ENCODE data around the gene CDC37L1. TPM values are rescaled to one million over a fixed set of nuclear protein-coding genes. Genes with fewer than 3 reads are reported as not detected.

The CDC37L1 gene
- polyA plus RNA-seq, 1 donor (not counting 4 experiments of a cell fraction or from before 2014, with no cell fraction given) = 15.5 TPM

GRCh38 chr9:4725706-4726442 lies 46.5 kb downstream of the CDC37L1 start:
- H2AFZ ChIP-seq (ENCODE audit: control insufficient read depth, low read length) = no peak overlapping the region
- peaks cover 13% of the 10 kb centered on the region for H3K79me2 ChIP-seq (ENCODE audit: control insufficient read depth, insufficient read depth, low read length)
- H3K4me3 ChIP-seq (ENCODE audit: control insufficient read depth in 2 of 3, extremely low read depth in 1 of 3, insufficient read depth in 2 of 3, low read depth in 1 of 3, low read length in 3 of 3) = no peak overlapping the region
- FAIRE-seq (peak; percentile 32), DNase-seq (ENCODE audit: low read depth, low spot score) (no peak)
- H3K27ac ChIP-seq (ENCODE audit: control insufficient read depth, insufficient read depth, low read length) = no peak overlapping the region
- H3K27me3 ChIP-seq (ENCODE audit: control insufficient read depth, extremely low read depth, insufficient read depth, low read length) = no peaks in the 10 kb centered on the region
- no peak overlapping the region for H3K9ac ChIP-seq (ENCODE audit: control insufficient read depth, extremely low read depth, insufficient read depth, low read length)
- H4K20me1 ChIP-seq (ENCODE audit: control insufficient read depth, extremely low read depth, insufficient read depth, low read length) = no peaks in the 10 kb centered on the region
- no peak overlapping the region for H3K4me2 ChIP-seq (ENCODE audit: control insufficient read depth, extremely low read depth, insufficient read depth, low read depth, low read length)
- no peaks in the 10 kb centered on the region for H3K9me1 ChIP-seq (ENCODE audit: control insufficient read depth, extremely low read depth, insufficient read depth, low read length)
- H3K9me3 ChIP-seq (ENCODE audit: control insufficient read depth, low read depth, low read length) = no peaks in the 10 kb centered on the region
- H3K36me3 ChIP-seq (ENCODE audit: control insufficient read depth in 2 of 2, extremely low read depth in 1 of 2, insufficient read depth in 2 of 2, low read length in 2 of 2) = peaks cover 7 to 12% of the 10 kb centered on the region in 2 experiments
- dilution Hi-C loops (cut with MboI; ENCODE audit: extremely low pct_ligation_motif_present, low sequenced_read_pairs) = no loop called here
- no peak for TF ChIP-seq EZH2 (IDR thresholded peaks at IDR 0.05; ENCODE audit: low read length)
- no peak for TF ChIP-seq CTCF (optimal IDR thresholded peaks at IDR 0.05 in 1 of 3, IDR thresholded peaks at IDR 0.05 in 1 of 3, conservative IDR thresholded peaks at IDR 0.05 in 1 of 3; ENCODE audit: extremely low read depth in 1 of 3, insufficient read depth in 2 of 3, low read length in 3 of 3)
- H3K4me1 ChIP-seq (ENCODE audit: control insufficient read depth, extremely low read depth, insufficient read depth, low read length) = no peaks in the 10 kb centered on the region

- Histone ChIP-seq H3K4me2 (ENCODE audit: control insufficient read depth, extremely low read depth, insufficient read depth, low read depth, low read length) (no peak overlapping the region), H2AFZ (ENCODE audit: control insufficient read depth, low read length) (no peak overlapping the region), H4K20me1 (ENCODE audit: control insufficient read depth, extremely low read depth, insufficient read depth, low read length) (no peaks in the 10 kb centered on the region), H3K9me1 (ENCODE audit: control insufficient read depth, extremely low read depth, insufficient read depth, low read length) (no peaks in the 10 kb centered on the region), H3K36me3 (ENCODE audit: control insufficient read depth in 2 of 2, extremely low read depth in 1 of 2, insufficient read depth in 2 of 2, low read length in 2 of 2) (peaks cover 0 to 5% of the 10 kb centered on the region in 2 experiments), H3K9ac (ENCODE audit: control insufficient read depth, extremely low read depth, insufficient read depth, low read length) (no peak overlapping the region), H3K4me1 (ENCODE audit: control insufficient read depth, extremely low read depth, insufficient read depth, low read length) (no peaks in the 10 kb centered on the region), H3K4me3 (ENCODE audit: control insufficient read depth in 2 of 3, extremely low read depth in 1 of 3, insufficient read depth in 2 of 3, low read depth in 1 of 3, low read length in 3 of 3) (no peak overlapping the region), H3K27me3 (ENCODE audit: control insufficient read depth, extremely low read depth, insufficient read depth, low read length) (no peaks in the 10 kb centered on the region), H3K9me3 (ENCODE audit: control insufficient read depth, low read depth, low read length) (no peaks in the 10 kb centered on the region), H3K27ac (ENCODE audit: control insufficient read depth, insufficient read depth, low read length) (no peak overlapping the region), H3K79me2 (ENCODE audit: control insufficient read depth, insufficient read depth, low read length) (peaks cover 19% of the 10 kb centered on the region)
- dilution Hi-C loops (cut with MboI; ENCODE audit: extremely low pct_ligation_motif_present, low sequenced_read_pairs) = no loop called here
- TF ChIP-seq EZH2 (IDR thresholded peaks at IDR 0.05; ENCODE audit: low read length) (no peak), CTCF (optimal IDR thresholded peaks at IDR 0.05 in 1 of 3, IDR thresholded peaks at IDR 0.05 in 1 of 3, conservative IDR thresholded peaks at IDR 0.05 in 1 of 3; ENCODE audit: extremely low read depth in 1 of 3, insufficient read depth in 2 of 3, low read length in 3 of 3) (no peak)
- no peak for DNase-seq (ENCODE audit: low read depth, low spot score)
- FAIRE-seq = no peak
Observed at GRCh38 chr9:4727593-4727992, 48.2 kb downstream of the CDC37L1 start.
